ENCODE results near the gene SMPD3.
A peak's percentile ranks its signal among the peaks of the same experiment; 100 is the strongest.

The SMPD3 gene

DNA sequence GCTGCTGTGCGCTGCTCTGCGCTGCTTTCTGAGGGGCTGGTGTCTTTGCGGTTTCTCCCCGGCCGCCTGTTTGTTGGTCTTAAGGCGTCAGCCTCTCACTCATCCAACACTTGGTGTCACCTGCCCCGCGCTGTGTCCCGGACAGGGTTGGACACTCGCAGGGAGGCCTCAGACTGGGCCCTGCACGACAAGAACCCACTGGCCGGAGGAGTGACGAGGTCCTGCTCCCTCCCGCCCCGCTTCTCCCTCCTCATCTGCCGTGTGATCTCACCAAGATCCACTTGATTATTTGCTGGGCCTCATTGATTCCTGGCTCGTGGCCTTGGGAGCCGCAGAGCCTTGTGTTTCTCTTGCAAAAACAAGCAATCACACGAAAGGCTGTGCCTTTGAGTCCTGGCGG, 80.9 kb downstream of the SMPD3 start:
- DNase-seq: no peak

DNA sequence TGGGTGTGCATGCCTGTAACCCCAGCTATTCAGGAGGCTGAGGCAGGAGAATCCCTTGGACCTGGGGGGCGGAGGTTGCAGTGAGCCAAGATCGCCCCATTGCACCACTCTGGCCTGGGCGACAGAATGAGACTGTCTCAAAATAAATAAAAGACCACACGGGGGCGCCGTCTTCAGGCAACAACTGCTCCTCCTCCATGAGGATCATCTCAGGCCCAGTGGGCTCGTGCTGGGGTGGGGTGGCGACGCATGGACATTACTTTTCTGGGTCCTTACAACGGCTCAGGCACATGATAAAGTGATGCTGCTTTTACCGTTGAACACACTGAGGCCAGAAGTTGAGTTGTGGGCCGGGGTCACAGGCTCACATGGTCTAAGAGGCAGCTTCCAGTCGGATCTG, 81.3 kb downstream of the SMPD3 start:
- peak; percentile 45 for DNase-seq

GRCh38 chr16:68366062-68366461, 82.2 kb downstream of the SMPD3 start:
- no peak for DNase-seq

DNA sequence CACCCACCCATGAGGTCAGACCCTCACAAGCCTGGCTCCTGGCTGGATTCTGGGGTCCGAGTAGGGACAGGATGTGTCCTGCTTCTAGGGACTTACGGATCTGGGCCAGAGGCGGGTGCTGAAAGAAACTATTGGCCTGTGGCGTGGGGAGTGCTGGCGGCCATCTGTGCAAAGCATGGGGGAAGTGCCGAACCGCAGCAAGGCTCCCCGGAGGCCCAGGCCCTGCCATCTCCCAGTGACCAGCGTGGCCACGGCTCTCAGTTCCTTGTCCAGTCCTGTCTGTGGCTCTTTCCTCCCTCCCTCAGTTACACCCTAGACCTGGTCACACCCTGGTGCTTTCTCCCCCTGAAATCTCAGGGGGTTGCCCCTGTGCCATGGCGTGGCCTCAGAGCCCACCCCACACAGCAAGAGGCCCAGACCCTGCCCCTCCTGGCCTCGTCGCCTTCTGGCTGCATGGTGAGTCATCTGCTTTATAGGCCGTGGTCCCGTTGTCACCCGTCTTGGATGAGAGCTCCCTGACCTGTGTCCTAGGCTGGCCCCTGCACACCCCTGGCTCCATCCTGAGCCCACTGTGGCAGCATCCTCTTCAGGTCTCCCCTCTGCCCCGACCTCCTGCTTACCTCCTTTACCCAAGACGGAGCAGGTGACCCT, 83.0 kb downstream of the SMPD3 start:
- DNase-seq: no peak

DNA sequence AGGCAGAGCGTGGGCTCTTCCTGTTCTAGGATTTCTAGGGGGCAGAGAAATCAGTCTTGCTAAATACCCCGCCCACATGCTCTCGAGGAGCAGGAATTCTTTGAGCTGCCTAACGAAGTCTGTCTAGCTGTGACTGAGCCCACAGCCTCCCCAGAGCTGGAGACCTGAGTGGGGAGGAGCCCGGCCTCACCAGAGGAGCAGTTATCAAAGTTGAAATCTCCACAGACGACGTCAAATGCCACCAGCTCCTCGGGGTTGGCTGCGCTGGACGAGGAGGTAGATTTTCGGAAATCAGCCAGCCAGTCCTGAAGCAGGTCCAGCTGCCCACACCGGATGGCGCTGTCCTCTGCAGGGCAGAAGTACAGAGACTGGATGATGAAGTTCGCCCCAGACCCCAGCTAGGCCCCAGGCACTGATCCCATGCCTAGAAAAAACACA, 83.7 kb downstream of the SMPD3 start:
- no peak for DNase-seq

DNA sequence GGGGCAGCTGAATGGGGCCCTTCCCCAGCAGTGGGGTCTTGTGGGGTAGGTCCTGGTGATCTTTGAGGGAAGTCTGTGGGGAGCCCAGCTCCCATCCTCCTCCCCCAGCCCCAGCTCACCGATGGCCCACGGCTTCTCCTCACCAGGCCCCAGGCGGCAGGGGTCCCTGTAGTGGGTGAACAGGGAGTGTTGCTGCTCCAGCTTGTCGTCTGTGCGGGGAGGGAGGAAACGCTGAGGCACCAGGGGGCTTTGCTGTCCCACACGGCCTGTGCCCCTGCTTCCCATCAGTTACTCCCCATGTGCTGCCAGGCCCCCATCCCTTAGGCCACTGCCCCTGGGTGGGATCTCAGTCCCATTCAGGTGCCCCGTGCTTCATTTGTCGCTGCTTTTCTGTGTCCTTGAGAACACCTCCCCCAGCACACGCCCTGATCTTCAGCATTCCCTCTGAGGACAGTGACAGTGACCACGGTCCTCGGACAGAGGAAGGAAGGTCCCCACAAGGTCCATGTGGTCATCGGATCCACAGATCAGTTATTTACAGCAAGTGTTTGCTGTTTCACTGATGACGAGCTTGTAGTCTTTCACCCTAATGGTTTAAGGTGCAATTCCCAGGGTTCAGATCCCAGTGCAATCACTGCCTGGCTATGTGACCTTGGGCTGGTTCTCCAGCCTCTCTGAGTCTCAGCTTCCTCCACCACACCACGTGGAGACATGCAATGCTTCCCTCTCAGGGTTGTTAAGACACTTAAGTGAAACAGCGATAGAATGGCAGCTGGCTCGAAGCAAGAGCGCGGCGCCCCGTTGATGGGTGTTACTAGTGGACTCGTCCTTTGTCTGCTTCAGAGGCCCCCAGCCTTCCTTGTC, 84.4 kb downstream of the SMPD3 start:
- no peak for DNase-seq

DNA sequence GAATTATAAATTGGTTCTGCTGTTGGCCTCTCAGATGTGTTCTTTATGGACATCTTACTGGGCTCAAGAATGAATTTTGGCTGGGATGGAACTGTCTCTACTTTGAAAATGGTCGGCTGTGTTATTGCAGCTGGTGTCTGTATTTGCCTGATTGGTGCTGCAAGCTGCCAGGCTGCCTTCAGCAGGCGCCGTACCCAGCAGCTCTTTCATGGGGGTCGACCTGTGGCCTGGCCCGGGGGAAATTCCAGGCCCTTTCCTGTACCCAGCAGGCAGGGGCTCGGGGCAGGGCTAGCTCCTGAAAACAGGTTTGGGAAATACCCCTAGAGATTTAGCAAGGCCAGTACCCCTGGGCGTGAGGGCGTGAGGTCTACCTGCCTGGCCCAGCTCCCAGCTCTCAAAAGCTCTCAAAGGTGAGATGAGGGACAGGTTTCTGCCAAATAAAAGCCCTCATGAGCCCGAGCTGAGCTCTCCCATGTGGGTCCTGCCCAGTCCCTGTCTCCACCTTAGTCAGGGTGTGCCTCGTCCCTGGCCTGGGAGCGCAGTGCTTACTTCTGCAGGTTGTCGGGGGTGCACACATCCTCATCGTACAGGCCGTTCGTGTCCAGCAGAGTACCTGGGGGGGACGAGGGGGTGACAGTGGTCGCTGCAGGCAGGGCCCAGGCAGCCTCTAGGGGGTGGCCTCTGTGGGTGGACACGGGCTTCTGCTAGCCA, 85.2 kb downstream of the SMPD3 start:
- DNase-seq: no peak

DNA sequence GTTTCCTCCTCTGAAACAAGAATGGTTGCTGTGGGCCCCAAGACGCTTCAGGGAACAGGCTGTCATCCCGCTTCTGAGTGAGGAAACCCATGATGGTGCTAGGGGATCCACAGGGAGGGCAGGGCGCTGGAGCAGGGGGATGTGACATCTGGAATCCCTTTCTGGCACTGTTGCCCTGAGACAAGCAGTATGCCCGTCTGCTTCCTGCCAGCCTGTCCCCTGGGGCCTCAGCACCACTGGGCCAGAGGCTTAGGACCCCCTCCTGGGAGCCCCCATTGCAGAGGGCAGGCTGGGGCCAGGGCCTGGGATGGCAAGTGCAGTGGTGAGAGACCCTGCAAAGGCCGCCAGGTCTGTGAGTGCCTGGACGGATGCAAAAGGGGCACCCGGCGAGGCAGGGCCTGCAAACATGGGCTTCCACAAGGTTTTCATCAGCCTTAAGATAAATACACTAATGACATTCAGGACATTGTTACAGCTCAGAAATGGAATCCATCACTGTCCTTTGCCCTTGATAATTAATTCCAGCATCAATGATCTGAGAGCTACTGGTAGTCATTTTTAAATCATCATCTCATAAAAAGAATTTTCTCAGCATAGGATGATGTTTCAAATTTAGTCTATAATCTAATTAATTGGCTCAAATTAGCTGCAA, 85.9 kb downstream of the SMPD3 start:
- DNase-seq: no peak

DNA sequence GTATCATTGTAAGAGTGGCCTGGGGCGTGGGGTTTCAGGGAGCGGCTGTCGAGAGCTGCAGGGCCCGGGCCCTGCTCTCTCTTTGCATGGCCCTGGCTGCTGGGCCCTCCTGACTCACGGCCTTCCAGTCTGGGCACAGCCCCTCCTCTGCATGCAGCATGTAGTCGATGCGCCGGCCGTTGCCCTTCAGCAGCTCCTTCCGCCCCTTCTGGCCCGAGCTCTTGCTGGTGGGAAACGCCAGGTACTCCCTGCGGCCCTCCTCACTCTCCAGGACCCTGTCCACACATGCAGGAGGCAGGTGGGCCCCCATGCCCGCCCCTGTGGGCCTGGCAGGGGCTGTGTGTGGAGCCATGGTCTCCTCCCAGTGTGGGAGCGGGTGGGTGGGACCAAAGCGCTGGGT, 86.8 kb downstream of the SMPD3 start:
- no peak for DNase-seq

DNA sequence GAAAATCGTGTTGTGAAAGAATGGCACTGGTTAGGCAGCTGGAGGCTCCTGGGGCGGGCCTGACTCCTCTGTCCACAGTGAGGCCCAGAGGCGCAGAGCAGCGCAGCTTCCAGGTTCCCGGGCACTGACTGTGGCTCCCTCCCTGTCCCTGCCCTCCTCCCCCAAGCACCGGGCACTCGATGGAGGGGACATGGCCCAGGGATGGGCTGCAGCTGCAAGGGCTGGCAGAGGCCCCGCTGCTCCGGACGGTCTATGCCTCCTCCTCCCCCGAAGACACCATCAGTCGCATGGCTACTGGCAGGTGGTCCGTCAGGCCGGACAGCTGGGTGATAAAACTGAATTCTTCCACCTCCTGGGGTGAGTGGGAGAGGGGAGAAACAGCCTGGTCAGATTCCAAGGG, 87.4 kb downstream of the SMPD3 start:
- no peak for DNase-seq

GRCh38 chr16:68360547-68360946, 87.8 kb downstream of the SMPD3 start:
- no peak for DNase-seq

GRCh38 chr16:68359398-68360191, 88.7 kb downstream of the SMPD3 start:
- DNase-seq: no peak

- DNase-seq: no peak
Observed at GRCh38 chr16:68358951-68359350, 89.4 kb downstream of the SMPD3 start.

DNA sequence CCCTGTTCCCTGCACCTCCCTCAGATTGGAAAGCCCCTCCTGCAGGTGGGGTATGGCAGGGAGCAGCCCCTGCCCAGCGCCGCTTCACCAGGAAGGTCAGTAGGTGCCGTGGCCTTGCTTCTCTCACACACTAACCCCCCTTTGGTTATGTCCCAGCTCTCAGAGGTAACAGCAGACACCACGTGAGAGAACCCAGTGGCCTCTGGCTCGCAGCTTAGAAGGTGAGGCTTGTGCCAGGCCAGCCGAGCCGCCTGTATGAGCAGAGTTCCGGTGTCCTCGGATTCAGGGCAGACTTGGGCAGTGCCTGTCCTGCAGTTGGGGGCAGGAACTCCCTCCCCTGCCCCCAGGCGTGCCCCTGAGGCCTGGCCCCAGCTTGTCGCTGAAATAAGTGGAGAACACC, 90.4 kb downstream of the SMPD3 start:
- DNase-seq: no peak

DNA sequence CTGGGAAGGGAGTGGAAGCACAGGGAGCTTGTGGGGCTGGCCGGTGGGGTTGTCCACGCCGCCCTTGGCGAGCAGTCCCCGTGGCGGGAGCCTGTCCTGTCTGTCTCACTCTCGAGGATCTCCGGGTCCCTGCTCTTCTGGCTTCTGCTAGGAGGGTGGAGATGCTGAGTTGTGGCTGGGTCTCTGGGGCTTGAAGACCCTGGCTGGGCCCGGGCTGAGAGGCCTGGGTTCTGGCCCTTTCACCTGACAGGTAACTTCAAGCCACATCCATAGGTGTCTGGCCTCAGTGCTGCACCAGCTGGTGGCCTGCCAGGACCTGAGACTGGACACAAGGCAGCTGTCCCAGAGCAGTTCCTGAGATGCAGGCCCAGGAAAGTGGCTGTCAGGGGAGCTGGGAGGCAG, 90.8 kb downstream of the SMPD3 start:
- DNase-seq: no peak

GRCh38 chr16:68356919-68357286, 91.4 kb downstream of the SMPD3 start:
- DNase-seq: no peak

- peak; percentile 56 for DNase-seq
Observed at GRCh38 chr16:68356249-68356918, 91.9 kb downstream of the SMPD3 start.

- DNase-seq: no peak
Observed at GRCh38 chr16:68355447-68356248, 92.7 kb downstream of the SMPD3 start.

GRCh38 chr16:68354816-68355215, 93.5 kb downstream of the SMPD3 start:
- DNase-seq: no peak

DNA sequence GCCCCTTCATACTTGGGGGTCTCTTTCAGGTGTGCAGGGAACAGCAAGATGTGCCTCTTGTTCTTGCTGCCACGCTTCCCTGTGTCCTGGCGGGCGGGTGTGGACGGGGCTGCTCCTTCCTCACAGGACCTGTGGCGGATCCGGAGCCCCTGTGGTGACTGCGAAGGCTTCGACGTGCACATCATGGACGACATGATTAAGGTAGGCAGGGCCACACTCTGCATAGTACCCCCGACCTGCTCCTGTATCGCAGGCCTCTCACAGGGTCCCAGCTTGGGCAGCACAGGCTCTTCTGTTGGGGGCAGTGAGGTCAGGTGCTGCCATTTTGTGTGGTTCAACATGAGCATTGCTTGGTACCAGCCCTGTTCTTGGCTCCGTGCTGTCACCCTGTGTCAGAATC, 94.9 kb downstream of the SMPD3 start:
- no peak for DNase-seq

GRCh38 chr16:68351991-68352431, 96.3 kb downstream of the SMPD3 start:
- DNase-seq: no peak

All from activated CD4-positive, CD25-positive, alpha-beta regulatory T cell treated with anti-CD3 and anti-CD28 coated beads, Interleukin-2, amount 50 U/mL, for 72 hours (primary cell).